Measurements from ENCODE around the gene HIC2.
"Not testable (repeated sequence)": the region's sequence is repeated elsewhere in the genome, so short reads cannot be mapped to it uniquely, and the experiment has no call there.

Gene HIC2

DNA sequence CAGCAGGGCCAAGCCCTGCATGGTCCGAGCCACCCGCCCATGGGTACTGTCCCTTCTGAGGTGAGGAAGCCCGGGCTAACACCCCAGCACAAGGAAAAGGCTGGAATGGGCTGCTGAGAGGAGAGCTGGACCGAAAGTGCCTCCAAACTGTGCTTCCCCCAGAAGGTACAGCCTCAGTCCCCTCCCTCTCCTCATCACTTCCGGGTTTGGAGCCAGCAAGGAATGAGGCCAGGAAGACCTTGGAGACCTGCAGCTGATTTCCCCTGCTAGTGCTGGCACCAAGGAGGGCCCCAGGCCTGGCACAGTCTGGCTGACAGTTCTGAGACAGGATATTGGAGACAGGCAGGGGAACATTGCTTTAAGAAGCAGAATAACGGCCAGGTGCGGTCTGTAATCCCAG lies 81.3 kb downstream of the HIC2 start:
- DNase-seq = not testable (repeated sequence)

DNA sequence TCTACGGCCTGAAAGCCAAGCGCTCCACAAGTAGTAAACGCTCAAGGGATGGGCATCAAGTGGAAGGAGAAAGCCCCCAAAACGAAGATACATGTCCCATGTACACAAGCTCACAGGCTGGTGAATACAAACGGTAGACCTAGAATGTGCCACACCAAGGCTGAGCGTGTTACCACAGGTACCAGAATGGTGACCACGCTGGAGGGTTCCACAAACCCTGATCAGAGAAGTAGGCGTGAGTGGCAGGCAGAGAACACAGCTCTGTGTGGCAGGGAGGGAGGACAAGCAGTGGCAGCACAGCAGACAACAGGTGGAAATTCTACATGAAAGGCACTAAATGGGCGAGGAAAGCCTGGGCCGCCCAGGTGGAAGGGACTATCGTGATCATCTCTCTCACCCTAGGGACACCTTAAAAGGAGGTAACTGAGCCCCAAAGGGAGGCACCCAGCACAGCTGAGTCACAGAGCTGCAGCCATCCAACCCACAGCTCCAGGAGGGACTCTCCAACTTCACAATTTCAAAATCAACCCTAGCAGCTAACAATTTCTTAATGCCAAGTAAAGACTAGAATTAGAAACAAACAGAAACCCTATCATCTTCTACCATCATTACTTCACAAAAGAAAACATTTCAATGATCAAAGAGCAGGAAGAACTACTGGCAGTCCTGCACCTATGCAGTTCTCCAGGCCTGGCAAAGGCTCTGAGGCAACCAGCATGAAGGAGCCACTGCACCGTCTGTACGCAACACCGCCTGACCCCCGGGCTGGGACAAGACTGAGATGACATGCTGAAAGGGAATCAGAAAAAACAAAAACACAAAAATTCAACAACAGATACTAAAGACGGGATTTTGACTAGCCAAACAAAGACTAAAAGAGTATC lies 82.7 kb downstream of the HIC2 start:
- not testable (repeated sequence) for DNase-seq
